ENCODE data around the gene GRIN2A.

Gene GRIN2A

GRCh38 chr16:9965079-9965478 is 217.1 kb downstream of the GRIN2A start:
- no peaks in the 10 kb centered on the region for H3K27me3 ChIP-seq (ENCODE audit: insufficient read depth, poor library complexity, severe bottlenecking)
- DNase-seq (ENCODE audit: low read depth in 1 of 2, low spot score in 1 of 2), result no peak
- no peak overlapping the region for H3K27ac ChIP-seq (replicated peaks)
- TF ChIP-seq POLR2AphosphoS5 (IDR thresholded peaks at IDR 0.05; ENCODE audit: low read depth) (no peak), GABPA (IDR thresholded peaks at IDR 0.05; ENCODE audit: low read depth) (no peak), REST (IDR thresholded peaks at IDR 0.05; ENCODE audit: insufficient replicate concordance, low read depth) (no peak), SPI1 (IDR thresholded peaks at IDR 0.05; ENCODE audit: borderline replicate concordance, low read depth) (no peak), CTCF (IDR thresholded peaks at IDR 0.05; ENCODE audit: insufficient read depth, low read length) (no peak)
- no peak overlapping the region for H3K4me3 ChIP-seq (replicated peaks; ENCODE audit: insufficient read depth, low read length)

GRCh38 chr16:9964426-9964825 is 217.8 kb downstream of the GRIN2A start:
- no peak overlapping the region for H3K27ac ChIP-seq (replicated peaks)
- DNase-seq (ENCODE audit: low read depth in 1 of 2, low spot score in 1 of 2), result no peak
- no peaks in the 10 kb centered on the region for H3K27me3 ChIP-seq (ENCODE audit: insufficient read depth, poor library complexity, severe bottlenecking)
- TF ChIP-seq CTCF (IDR thresholded peaks at IDR 0.05; ENCODE audit: insufficient read depth, low read length), result no peak
- no peak for TF ChIP-seq REST (IDR thresholded peaks at IDR 0.05; ENCODE audit: insufficient replicate concordance, low read depth)
- TF ChIP-seq POLR2AphosphoS5 (IDR thresholded peaks at IDR 0.05; ENCODE audit: low read depth), result no peak
- no peak for TF ChIP-seq GABPA (IDR thresholded peaks at IDR 0.05; ENCODE audit: low read depth)
- TF ChIP-seq SPI1 (IDR thresholded peaks at IDR 0.05; ENCODE audit: borderline replicate concordance, low read depth), result no peak
- H3K4me3 ChIP-seq (replicated peaks; ENCODE audit: insufficient read depth, low read length), result no peak overlapping the region

- TF ChIP-seq GABPA (IDR thresholded peaks at IDR 0.05; ENCODE audit: low read depth) (no peak), CTCF (IDR thresholded peaks at IDR 0.05; ENCODE audit: insufficient read depth, low read length) (no peak), REST (IDR thresholded peaks at IDR 0.05; ENCODE audit: insufficient replicate concordance, low read depth) (no peak), SPI1 (IDR thresholded peaks at IDR 0.05; ENCODE audit: borderline replicate concordance, low read depth) (no peak), POLR2AphosphoS5 (IDR thresholded peaks at IDR 0.05; ENCODE audit: low read depth) (no peak)
- H3K27ac ChIP-seq (replicated peaks), result no peak overlapping the region
- H3K27me3 ChIP-seq (ENCODE audit: insufficient read depth, poor library complexity, severe bottlenecking), result no peaks in the 10 kb centered on the region
- DNase-seq (ENCODE audit: low read depth in 1 of 2, low spot score in 1 of 2), result no peak
- H3K4me3 ChIP-seq (replicated peaks; ENCODE audit: insufficient read depth, low read length), result no peak overlapping the region
Measured at GRCh38 chr16:9957433-9957832, 224.8 kb downstream of the GRIN2A start.

Data from HL-60 (cell line).